HepG2 (cell line): Measurements from ENCODE around the gene KANK3. TPM values are rescaled to one million over a fixed set of nuclear protein-coding genes. Genes with fewer than 3 reads are reported as not detected.

ENCODE experiments used
- KDM5A ChIP-seq: fragments of 200-600 bp; sonication (generic); IDR thresholded peaks from 2 replicates; pipeline ENCODE4 v1.7.0; 2018; ENCODE audit warnings: antibody characterized with exemption, mild to moderate bottlenecking, low read length, borderline replicate concordance
- POGK ChIP-seq: sonication (generic); formaldehyde crosslinking; conservative IDR thresholded peaks from 2 replicates; pipeline ENCODE4 v1.8.0; 2022; ENCODE audit warnings: mild to moderate bottlenecking, moderate library complexity, missing genetic modification reagents
- RARA ChIP-seq: IDR thresholded peaks from 2 replicates; pipeline ENCODE4 v1.6.1; 2016; ENCODE audit warnings: missing genetic modification reagents, missing compliant biosample characterization
- SMYD3 ChIP-seq: sonication (generic); formaldehyde crosslinking; IDR thresholded peaks from 2 replicates; pipeline ENCODE4 v1.8.1; 2023; ENCODE audit warnings: mild to moderate bottlenecking, missing genetic modification reagents
- SOX6 ChIP-seq, 2 experiments: fragments of 450-650 bp in 1 of 2; sonication (generic) in 1 of 2; formaldehyde crosslinking in 1 of 2; IDR thresholded peaks; 2 replicates each; pipeline versions ENCODE4 v1.4.0 to v1.6.1; 2017 to 2020; ENCODE audit warnings: antibody characterized with exemption in 1 of 2, mild to moderate bottlenecking in 1 of 2, missing genetic modification reagents in 1 of 2
- SSRP1 ChIP-seq: IDR thresholded peaks from 2 replicates; pipeline ENCODE4 v1.6.1; 2016; ENCODE audit warnings: control low read depth
- TAF15 ChIP-seq: fragments of 200-400 bp; formaldehyde crosslinking; IDR thresholded peaks from one replicate; pipeline ENCODE4 v1.6.1; 2018; ENCODE audit warnings: mild to moderate bottlenecking, low read depth, low read length; ENCODE audit not compliant: poor library complexity, severe bottlenecking
- TCF7L2 ChIP-seq: IDR thresholded peaks from 2 replicates; pipeline ENCODE4 v1.6.1; 2011; ENCODE audit warnings: mild to moderate bottlenecking, low read depth, low read length, moderate library complexity
- ZEB1 ChIP-seq: IDR thresholded peaks from 2 replicates; pipeline ENCODE4 v1.6.1; 2012; ENCODE audit warnings: mild to moderate bottlenecking, low read depth, inconsistent platforms; ENCODE audit not compliant: insufficient replicate concordance
- ZGPAT ChIP-seq: IDR thresholded peaks from 2 replicates; pipeline ENCODE4 v1.6.1; 2016; ENCODE audit warnings: mild to moderate bottlenecking
- ZNF263 ChIP-seq: sonication (generic); formaldehyde crosslinking; IDR thresholded peaks from 2 replicates; pipeline ENCODE4 v1.4.0; 2020; ENCODE audit warnings: missing genetic modification reagents
- ZNF280B ChIP-seq: sonication (generic); formaldehyde crosslinking; IDR thresholded peaks from 2 replicates; pipeline ENCODE4 v1.5.0; 2020; ENCODE audit warnings: missing genetic modification reagents, mild to moderate bottlenecking, borderline replicate concordance
- ZNF292 ChIP-seq: sonication (generic); formaldehyde crosslinking; IDR thresholded peaks from 2 replicates; pipeline ENCODE4 v1.8.1; 2022; ENCODE audit warnings: mild to moderate bottlenecking, low read depth, missing genetic modification reagents, borderline replicate concordance
- ZNF318 ChIP-seq: sonication (generic); formaldehyde crosslinking; IDR thresholded peaks from 2 replicates; pipeline ENCODE4 v1.4.0; 2020; ENCODE audit warnings: mild to moderate bottlenecking, missing genetic modification reagents
- ZNF382 ChIP-seq: sonication (generic); formaldehyde crosslinking; IDR thresholded peaks from 2 replicates; pipeline ENCODE4 v1.5.0; 2020; ENCODE audit warnings: missing genetic modification reagents, mild to moderate bottlenecking, borderline replicate concordance
- ZSCAN22 ChIP-seq: sonication (generic); formaldehyde crosslinking; IDR thresholded peaks from 2 replicates; pipeline ENCODE4 v1.4.0; 2020; ENCODE audit warnings: mild to moderate bottlenecking, missing genetic modification reagents
- polyA plus RNA-seq, 8 experiments: library from polyadenylated mRNA; depleted of rRNA in 3 of 8; stranded (reverse) in 7 of 8; unstranded in 1 of 8; fragments of >200 nt; fragmentation: Illumina TruSeq in 4 of 8; extraction: Trizol in 4 of 8; gene quantifications; 2 replicates each; pipeline versions ENCODE4 v1.2.1 to v1.2.3, GENCODE V29; 2011 to 2016; ENCODE audit warnings: low read depth in 4 of 8, missing spikeins in 1 of 8, mixed read lengths in 1 of 8; ENCODE audit not compliant: insufficient read depth in 1 of 8
- total RNA-seq, 5 experiments: library from RNA; depleted of rRNA; stranded (reverse); fragments of >200 nt; fragmentation: Illumina TruSeq; extraction: Trizol; gene quantifications; 2 replicates each; pipeline ENCODE4 v1.2.3, GENCODE V29; 2016; ENCODE audit warnings: low read depth in 1 of 5

The KANK3 gene
- total and polyA plus RNA-seq, 2 of the 13 experiments (the other 11 are each of a cell fraction or from before 2014, with no cell fraction given) = 0.15 to 0.20 TPM

DNA sequence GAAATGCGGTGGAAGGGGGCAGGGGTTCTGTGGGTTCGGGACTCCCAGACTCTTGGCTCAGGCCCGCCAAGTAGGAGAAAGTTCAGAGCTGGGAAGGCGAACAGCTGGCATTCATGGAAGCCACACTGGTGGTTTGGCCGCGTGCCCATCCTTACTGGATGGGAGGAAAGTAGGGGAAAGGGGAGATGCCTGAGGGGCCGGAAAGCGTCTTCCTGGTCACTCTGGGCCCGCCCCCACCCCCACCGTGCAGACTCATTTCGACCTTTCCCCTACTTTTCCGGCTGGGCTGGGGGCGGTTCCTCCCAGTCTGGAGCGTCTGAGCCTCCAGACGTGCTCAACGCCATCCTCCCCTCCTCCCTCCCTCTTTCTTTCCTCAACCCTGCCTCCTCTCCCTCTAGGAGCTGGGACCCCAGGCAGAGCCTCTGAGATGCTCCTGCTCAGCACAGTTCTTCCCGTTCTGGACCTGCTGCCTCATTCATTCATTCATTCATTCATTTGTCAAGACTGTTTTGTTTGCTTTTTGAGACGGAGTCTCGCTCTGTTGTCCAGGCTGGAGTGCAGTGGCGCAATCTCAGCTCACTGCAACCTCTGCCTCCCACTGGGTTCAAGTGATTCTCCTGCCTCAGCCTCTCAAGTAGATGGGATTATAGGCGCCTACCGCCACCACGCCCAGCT lies 24.4 kb upstream of the KANK3 start (continued):
- TF ChIP-seq ZNF263 (0 out of 2 replicates have a peak, but pooled peaks have one; percentile 13), SSRP1 (CRISPR knock-in tag) (no peak), RARA (CRISPR knock-in tag) (peak; percentile 45; the same call in 1 of the 2 replicates), ZNF292 (CRISPR knock-in tag) (no peak), SMYD3 (CRISPR knock-in tag) (no peak), ZNF318 (CRISPR knock-in tag) (no peak), ZGPAT (CRISPR knock-in tag) (0 out of 2 replicates have a peak, but pooled peaks have one; percentile 21), ZNF382 (CRISPR knock-in tag) (no peak), TCF7L2 (no peak), POGK (no peak), KDM5A (no peak), ZEB1 (no peak), TAF15 (no peak), SOX6 (IDR thresholded peaks at IDR 0.05) (no peak), SOX6 (CRISPR knock-in tag; IDR thresholded peaks at IDR 0.05) (no peak), ZNF280B (CRISPR knock-in tag) (no peak), ZSCAN22 (no peak)
